Measurements from ENCODE around the gene POLR2A. TPM values are rescaled to one million over a fixed set of nuclear protein-coding genes. Genes with fewer than 3 reads are reported as not detected.
A peak's percentile ranks its signal among the peaks of the same experiment; 100 is the strongest.

Gene POLR2A
- total RNA-seq, 1 donor from 2014 or later: 32.7 TPM

- Histone ChIP-seq H3K79me2 (ENCODE audit: low read depth) (no peaks in the 10 kb centered on the region), H3F3A (ENCODE audit: low read depth) (no peaks in the 10 kb centered on the region), H3K4me2 (no peak overlapping the region), H3K4me1 (no peaks in the 10 kb centered on the region), H2AFZ (replicated peaks) (no peak overlapping the region), H3K27ac (no peak overlapping the region), H3K36me3 (no peaks in the 10 kb centered on the region), H3K9ac (no peak overlapping the region), H3K4me3 (no peak overlapping the region), H3K9me3 (ENCODE audit: low read depth) (no peaks in the 10 kb centered on the region), H3K27me3 (peaks cover 18% of the 10 kb centered on the region), H4K20me1 (ENCODE audit: low read depth) (no peaks in the 10 kb centered on the region)
- peaks cover 12% of the 10 kb centered on the region for H3K9me3 Mint-ChIP-seq
- H3K4me1 Mint-ChIP-seq: peaks cover 3% of the 10 kb centered on the region
- DNase-seq (ENCODE audit: low spot score): no peak
- TF ChIP-seq EZH2phosphoT487 (IDR thresholded peaks at IDR 0.05) (no peak), EZH2 (IDR thresholded peaks at IDR 0.05) (no peak)
- TF ChIP-seq, protein P1, sequence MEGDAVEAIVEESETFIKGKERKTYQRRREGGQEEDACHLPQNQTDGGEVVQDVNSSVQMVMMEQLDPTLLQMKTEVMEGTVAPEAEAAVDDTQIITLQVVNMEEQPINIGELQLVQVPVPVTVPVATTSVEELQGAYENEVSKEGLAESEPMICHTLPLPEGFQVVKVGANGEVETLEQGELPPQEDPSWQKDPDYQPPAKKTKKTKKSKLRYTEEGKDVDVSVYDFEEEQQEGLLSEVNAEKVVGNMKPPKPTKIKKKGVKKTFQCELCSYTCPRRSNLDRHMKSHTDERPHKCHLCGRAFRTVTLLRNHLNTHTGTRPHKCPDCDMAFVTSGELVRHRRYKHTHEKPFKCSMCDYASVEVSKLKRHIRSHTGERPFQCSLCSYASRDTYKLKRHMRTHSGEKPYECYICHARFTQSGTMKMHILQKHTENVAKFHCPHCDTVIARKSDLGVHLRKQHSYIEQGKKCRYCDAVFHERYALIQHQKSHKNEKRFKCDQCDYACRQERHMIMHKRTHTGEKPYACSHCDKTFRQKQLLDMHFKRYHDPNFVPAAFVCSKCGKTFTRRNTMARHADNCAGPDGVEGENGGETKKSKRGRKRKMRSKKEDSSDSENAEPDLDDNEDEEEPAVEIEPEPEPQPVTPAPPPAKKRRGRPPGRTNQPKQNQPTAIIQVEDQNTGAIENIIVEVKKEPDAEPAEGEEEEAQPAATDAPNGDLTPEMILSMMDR (IDR thresholded peaks at IDR 0.05): no peak
- H3K27me3 Mint-ChIP-seq (ENCODE audit: insufficient read depth, low read depth): peaks cover 8% of the 10 kb centered on the region
- no peak overlapping the region for H3K4me3 Mint-ChIP-seq
- H3K27ac Mint-ChIP-seq: peak overlapping the region; percentile 46
- H3K36me3 Mint-ChIP-seq: no peaks in the 10 kb centered on the region
Measured at GRCh38 chr17:7541074-7541621, 57.0 kb downstream of the POLR2A start.

- H3K4me1 Mint-ChIP-seq: peaks cover 9% of the 10 kb centered on the region
Measured at GRCh38 chr17:7544911-7545310, 60.7 kb downstream of the POLR2A start.

GRCh38 chr17:7548585-7549400 is 64.6 kb downstream of the POLR2A start, which contains the start of gene TNFSF12:
Gene TNFSF12 (plus strand): TSS chr17:7549058. CDS start chr17:7549154, 96 bp downstream.
- H3K79me2 ChIP-seq (ENCODE audit: low read depth): no peaks in the 10 kb centered on the region
- no peaks in the 10 kb centered on the region for H3K9me3 ChIP-seq (ENCODE audit: low read depth)
- H3K36me3 Mint-ChIP-seq: no peaks in the 10 kb centered on the region
- H3F3A ChIP-seq (ENCODE audit: low read depth): peaks cover 20% of the 10 kb centered on the region
- peak; percentile 61 for DNase-seq (ENCODE audit: low spot score)
- peak within 1 kb of the TSS; percentile 95 for H2AFZ ChIP-seq (replicated peaks)
- peaks cover 26% of the 10 kb centered on the region for H3K27me3 ChIP-seq
- H3K4me2 ChIP-seq: peak within 1 kb of the TSS; percentile 87
- peaks cover 21% of the 10 kb centered on the region for H3K27me3 Mint-ChIP-seq (ENCODE audit: insufficient read depth, low read depth)
- H3K36me3 ChIP-seq: no peaks in the 10 kb centered on the region
- peaks cover 9% of the 10 kb centered on the region for H3K4me1 Mint-ChIP-seq
- H3K4me1 ChIP-seq: peaks cover 3% of the 10 kb centered on the region
- peak within 1 kb of the TSS; percentile 65 for H3K4me3 ChIP-seq
- H3K27ac Mint-ChIP-seq: no peak within 1 kb of the TSS
- H3K9ac ChIP-seq: no peak within 1 kb of the TSS
- no peaks in the 10 kb centered on the region for H4K20me1 ChIP-seq (ENCODE audit: low read depth)
- no peak within 1 kb of the TSS for H3K27ac ChIP-seq
- H3K4me3 Mint-ChIP-seq: peak within 1 kb of the TSS; percentile 81
- TF ChIP-seq EZH2 (IDR thresholded peaks at IDR 0.05) (peak; percentile 20), EZH2phosphoT487 (IDR thresholded peaks at IDR 0.05) (no peak)
- TF ChIP-seq, protein P1 (IDR thresholded peaks at IDR 0.05): no peak
- H3K9me3 Mint-ChIP-seq: no peaks in the 10 kb centered on the region

More at GRCh38 chr17:7544911-7545310, 60.7 kb downstream of the POLR2A start:
- Histone ChIP-seq H3K27me3 (peaks cover 40% of the 10 kb centered on the region), H3K4me2 (no peak overlapping the region), H3K27ac (no peak overlapping the region), H3K9ac (no peak overlapping the region), H3K36me3 (no peaks in the 10 kb centered on the region), H2AFZ (replicated peaks) (no peak overlapping the region), H3K4me1 (peaks cover 3% of the 10 kb centered on the region), H4K20me1 (ENCODE audit: low read depth) (no peaks in the 10 kb centered on the region), H3K9me3 (ENCODE audit: low read depth) (no peaks in the 10 kb centered on the region), H3K79me2 (ENCODE audit: low read depth) (no peaks in the 10 kb centered on the region), H3K4me3 (no peak overlapping the region), H3F3A (ENCODE audit: low read depth) (peaks cover 15% of the 10 kb centered on the region)
- no peak overlapping the region for H3K27ac Mint-ChIP-seq
- no peak for DNase-seq (ENCODE audit: low spot score)
- peaks cover 23% of the 10 kb centered on the region for H3K27me3 Mint-ChIP-seq (ENCODE audit: insufficient read depth, low read depth)
- no peaks in the 10 kb centered on the region for H3K9me3 Mint-ChIP-seq
- TF ChIP-seq EZH2phosphoT487 (IDR thresholded peaks at IDR 0.05): no peak
- TF ChIP-seq, protein P1 (IDR thresholded peaks at IDR 0.05): no peak
- TF ChIP-seq EZH2 (IDR thresholded peaks at IDR 0.05): no peak
- no peak overlapping the region for H3K4me3 Mint-ChIP-seq
- H3K36me3 Mint-ChIP-seq: no peaks in the 10 kb centered on the region

Small RNA genes within 50 kb of the gene (small RNA-seq; reads per million reads assigned to genes)
- not detected for gene RF00019

Other genes starting within 250 kb of the POLR2A start
- gene DVL2, start 249.8 kb upstream of the POLR2A start, total RNA-seq (ENCODE audit: low replicate concordance): 43.9 and 113 TPM in 2 replicates
- 31.6 and 59.1 TPM in 2 replicates for gene PHF23, start 244.9 kb upstream of the POLR2A start, total RNA-seq (ENCODE audit: low replicate concordance)
- gene GABARAP, start 241.9 kb upstream of the POLR2A start, total RNA-seq (ENCODE audit: low replicate concordance): 225 and 276 TPM in 2 replicates
- 46.5 and 55.3 TPM in 2 replicates for gene CTDNEP1, start 232.6 kb upstream of the POLR2A start, total RNA-seq (ENCODE audit: low replicate concordance)
- gene ELP5, start 232.2 kb upstream of the POLR2A start, total RNA-seq (ENCODE audit: low replicate concordance): 17.5 and 42.2 TPM in 2 replicates
- 0.32 and 1.3 TPM in 2 replicates for gene CLDN7, start 221.9 kb upstream of the POLR2A start, total RNA-seq (ENCODE audit: low replicate concordance)
- gene SLC2A4, start 202.6 kb upstream of the POLR2A start, total RNA-seq (ENCODE audit: low replicate concordance): 1.7 and 7.3 TPM in 2 replicates
- gene YBX2, start 189.7 kb upstream of the POLR2A start, total RNA-seq (ENCODE audit: low replicate concordance): 2.7 and 9.1 TPM in 2 replicates
- gene EIF5A, start 176.7 kb upstream of the POLR2A start, total RNA-seq (ENCODE audit: low replicate concordance): 251 and 370 TPM in 2 replicates
- 20.5 and 41.8 TPM in 2 replicates for gene GPS2, start 169.0 kb upstream of the POLR2A start, total RNA-seq (ENCODE audit: low replicate concordance)
- gene NEURL4, start 155.0 kb upstream of the POLR2A start, total RNA-seq (ENCODE audit: low replicate concordance): 5.1 and 26.3 TPM in 2 replicates
- gene ACAP1, start 147.8 kb upstream of the POLR2A start, total RNA-seq (ENCODE audit: low replicate concordance): 0.65 and 2.7 TPM in 2 replicates
- 2.7 and 8.2 TPM in 2 replicates for gene KCTD11, start 132.2 kb upstream of the POLR2A start, total RNA-seq (ENCODE audit: low replicate concordance)
- not detected in 2 replicates for gene TMEM95, start 129.2 kb upstream of the POLR2A start, total RNA-seq (ENCODE audit: low replicate concordance)
- gene TNK1, start 103.3 kb upstream of the POLR2A start, total RNA-seq (ENCODE audit: low replicate concordance): 1.8 and 4.0 TPM in 2 replicates
- gene PLSCR3, start 89.8 kb upstream of the POLR2A start, total RNA-seq (ENCODE audit: low replicate concordance): 6.6 and 17.5 TPM in 2 replicates
- gene TMEM256, start 80.3 kb upstream of the POLR2A start, total RNA-seq (ENCODE audit: low replicate concordance): 72.0 and 152 TPM in 2 replicates
- gene NLGN2, start 76.5 kb upstream of the POLR2A start, total RNA-seq (ENCODE audit: low replicate concordance): 13.9 and 36.5 TPM in 2 replicates
- not detected in 2 replicates for gene SPEM1, start 64.0 kb upstream of the POLR2A start, total RNA-seq (ENCODE audit: low replicate concordance)
- gene SPEM2, start 58.8 kb upstream of the POLR2A start, total RNA-seq (ENCODE audit: low replicate concordance): not detected in 2 replicates
- gene SPEM3, start 55.5 kb upstream of the POLR2A start, total RNA-seq (ENCODE audit: low replicate concordance): not detected in 2 replicates
- 1.0 and 1.6 TPM in 2 replicates for gene TMEM102, start 48.9 kb upstream of the POLR2A start, total RNA-seq (ENCODE audit: low replicate concordance)
- gene FGF11, start 44.9 kb upstream of the POLR2A start, total RNA-seq (ENCODE audit: low replicate concordance): 7.6 and 14.9 TPM in 2 replicates
- gene CHRNB1, start 39.3 kb upstream of the POLR2A start, total RNA-seq (ENCODE audit: low replicate concordance): 7.4 and 7.5 TPM in 2 replicates
- 5.4 and 15.5 TPM in 2 replicates for gene ZBTB4, start 4.7 kb upstream of the POLR2A start, total RNA-seq (ENCODE audit: low replicate concordance)
- not detected in 2 replicates for gene SLC35G6, start 2.9 kb upstream of the POLR2A start, total RNA-seq (ENCODE audit: low replicate concordance)
- 0.75 and 2.4 TPM in 2 replicates for gene TNFSF12, start 64.7 kb downstream of the POLR2A start, total RNA-seq (ENCODE audit: low replicate concordance)
- 0.37 TPM in 1 of 2 replicates, not detected in the other for gene TNFSF13, start 74.4 kb downstream of the POLR2A start, total RNA-seq (ENCODE audit: low replicate concordance)
- 87.9 and 91.6 TPM in 2 replicates for gene SENP3, start 77.6 kb downstream of the POLR2A start, total RNA-seq (ENCODE audit: low replicate concordance)
- 0.95 TPM in 1 of 2 replicates, not detected in the other for gene CD68, start 95.3 kb downstream of the POLR2A start, total RNA-seq (ENCODE audit: low replicate concordance)
- 167 and 177 TPM in 2 replicates for gene MPDU1, start 99.5 kb downstream of the POLR2A start, total RNA-seq (ENCODE audit: low replicate concordance)
- gene SOX15, start 105.7 kb downstream of the POLR2A start, total RNA-seq (ENCODE audit: low replicate concordance): 0.51 and 7.6 TPM in 2 replicates
- 42.7 and 65.5 TPM in 2 replicates for gene FXR2, start 130.5 kb downstream of the POLR2A start, total RNA-seq (ENCODE audit: low replicate concordance)
- gene SAT2, start 143.5 kb downstream of the POLR2A start, total RNA-seq (ENCODE audit: low replicate concordance): 34.6 and 56.6 TPM in 2 replicates
- gene SHBG, start 145.8 kb downstream of the POLR2A start, total RNA-seq (ENCODE audit: low replicate concordance): 0.46 TPM in 1 of 2 replicates, not detected in the other
- gene ATP1B2, start 166.6 kb downstream of the POLR2A start, total RNA-seq (ENCODE audit: low replicate concordance): 0.37 and 1.4 TPM in 2 replicates
- 54.9 and 69.7 TPM in 2 replicates for gene TP53, start 203.1 kb downstream of the POLR2A start, total RNA-seq (ENCODE audit: low replicate concordance)
- gene WRAP53, start 204.1 kb downstream of the POLR2A start, total RNA-seq (ENCODE audit: low replicate concordance): 12.6 and 22.8 TPM in 2 replicates
- gene EFNB3, start 220.8 kb downstream of the POLR2A start, total RNA-seq (ENCODE audit: low replicate concordance): 5.8 and 17.7 TPM in 2 replicates
- 0.09 and 0.28 TPM in 2 replicates for gene DNAH2, start 233.4 kb downstream of the POLR2A start, total RNA-seq (ENCODE audit: low replicate concordance)

All from neural progenitor cell (in vitro differentiated cells).